GM18507 (cell line): ENCODE results near the gene SALL1.

Experiments
- DNase-seq: peaks from one replicate; pipeline ENCODE4 v3.0.0; 2011; ENCODE audit warnings: low read depth; ENCODE audit not compliant: insufficient read length; ENCODE audit errors: extremely low spot score
- FAIRE-seq: peaks from 2 replicates; lab custom pipeline; 2011; peaks lifted over from hg19 to GRCh38; lab: Jason Lieb, UNC

The SALL1 gene

DNA sequence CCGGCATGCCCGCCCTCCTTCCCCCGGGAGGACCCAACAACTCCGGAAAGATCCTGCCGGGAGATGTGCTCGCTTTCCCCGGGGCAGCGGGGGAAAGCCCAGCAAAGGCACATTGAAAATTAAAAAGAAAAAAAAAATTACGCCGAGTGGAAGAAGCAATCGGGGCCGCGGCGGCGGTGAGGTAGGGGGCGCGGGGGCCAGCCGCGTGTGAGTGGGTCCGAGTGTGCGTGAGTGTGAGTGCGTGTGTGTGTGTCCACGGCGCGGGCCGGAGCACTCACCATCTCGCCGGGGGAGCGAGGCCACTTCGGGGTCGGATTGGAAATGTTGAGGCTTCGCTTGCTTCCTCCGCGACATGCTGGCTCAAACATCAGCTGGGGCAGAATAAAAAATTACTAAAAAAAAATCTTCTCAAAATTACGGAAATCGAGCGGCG is at the start of gene SALL1:
SALL1 (minus strand) TSS at position 383 of the 433 bp plus-strand sequence; CDS start at position 354, 29 bp downstream.
- FAIRE-seq (no peak), DNase-seq (no peak)

DNA sequence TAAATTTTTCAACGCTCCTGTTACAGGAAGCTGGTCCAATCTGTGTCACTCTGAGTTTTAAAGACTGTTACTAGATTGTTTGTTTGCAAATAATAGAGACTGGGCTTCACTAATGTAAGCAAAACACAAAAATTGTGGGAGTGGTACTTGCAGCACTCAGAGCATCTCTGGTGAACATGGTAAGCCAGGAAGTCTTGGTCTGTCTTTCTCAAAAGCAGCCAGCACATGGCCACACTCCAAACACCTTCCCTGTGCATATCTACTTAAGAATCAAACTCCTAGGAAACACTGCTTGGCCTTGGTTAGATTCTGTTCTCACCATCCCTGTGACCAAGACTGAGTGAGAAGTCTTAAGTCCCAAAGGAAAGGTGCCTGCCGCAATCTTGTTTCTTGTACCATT is 49.7 kb upstream of the SALL1 start:
- no peak for DNase-seq
- no peak for FAIRE-seq

- no peak for FAIRE-seq
- no peak for DNase-seq
Observed at GRCh38 chr16:51197953-51198748, 47.1 kb upstream of the SALL1 start.

- FAIRE-seq, result no peak
Observed at GRCh38 chr16:51193879-51194278, 42.8 kb upstream of the SALL1 start.

GRCh38 chr16:51184702-51185433 is 33.8 kb upstream of the SALL1 start:
- DNase-seq (no peak), FAIRE-seq (no peak)

More at GRCh38 chr16:51193879-51194278, 42.8 kb upstream of the SALL1 start:
- DNase-seq, result no peak

DNA sequence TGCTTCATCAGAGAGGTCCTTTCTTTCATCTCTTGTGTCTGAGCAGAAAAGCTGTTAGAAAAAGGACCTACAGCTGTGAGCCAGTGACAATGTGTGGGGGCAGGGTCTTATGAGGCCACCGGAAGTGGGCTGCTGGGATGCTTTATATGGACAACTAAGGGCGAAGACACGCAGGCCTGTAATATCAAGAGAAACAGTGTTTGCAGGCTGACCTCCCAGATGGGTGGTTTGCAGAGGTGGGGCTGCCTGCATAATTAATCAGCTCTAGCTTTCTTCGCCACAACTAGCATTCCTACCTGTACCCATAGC is 30.4 kb upstream of the SALL1 start:
- DNase-seq (no peak), FAIRE-seq (no peak)

- FAIRE-seq, result no peak
Observed at GRCh38 chr16:51180719-51181502, 29.8 kb upstream of the SALL1 start.

DNA sequence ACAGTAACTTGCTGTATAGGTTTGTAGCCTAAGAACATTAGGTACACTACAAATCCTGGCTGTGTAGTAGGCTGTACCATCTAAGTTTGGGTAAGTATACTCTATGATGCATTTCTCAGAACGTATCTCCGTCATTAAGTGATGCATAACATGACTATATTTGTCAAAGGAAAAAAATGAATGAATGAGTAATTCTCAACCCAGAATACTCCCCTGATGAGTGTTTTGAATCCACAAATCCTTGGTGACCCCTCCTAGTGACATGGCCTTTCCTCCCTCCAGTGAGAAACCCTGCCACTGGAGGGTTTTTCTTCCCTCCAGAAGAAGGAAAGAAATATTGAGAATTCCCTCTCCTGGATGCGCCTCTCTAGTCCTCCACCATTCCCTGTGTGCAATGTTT is 24.0 kb upstream of the SALL1 start:
- DNase-seq (no peak), FAIRE-seq (no peak)

More at GRCh38 chr16:51180719-51181502, 29.8 kb upstream of the SALL1 start:
- no peak for DNase-seq

- FAIRE-seq (no peak), DNase-seq (no peak)
Observed at GRCh38 chr16:51172368-51172767, 21.3 kb upstream of the SALL1 start.

DNA sequence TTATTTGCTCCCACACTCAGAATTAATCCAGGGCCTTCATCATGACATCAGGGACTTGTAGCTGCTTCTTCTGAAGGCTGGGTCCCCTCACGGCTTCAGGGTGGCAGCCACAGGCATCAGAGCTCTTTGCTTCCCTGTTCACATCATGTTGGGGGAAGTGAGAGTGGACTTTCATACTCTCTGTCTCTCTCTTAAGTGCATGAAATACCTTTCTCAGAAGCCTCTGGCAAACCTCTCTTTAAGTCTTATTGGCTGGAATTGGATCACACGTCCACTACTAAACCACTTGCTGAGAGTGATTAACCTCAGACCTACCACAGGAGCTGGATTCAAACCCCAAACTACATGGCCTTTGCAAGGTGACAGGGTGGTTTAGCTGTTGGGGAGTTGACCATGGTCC is 17.7 kb upstream of the SALL1 start:
- DNase-seq (no peak), FAIRE-seq (no peak)

- DNase-seq, result no peak
Observed at GRCh38 chr16:51167170-51167895, 16.3 kb upstream of the SALL1 start.

GRCh38 chr16:51166541-51166940 is 15.5 kb upstream of the SALL1 start:
- FAIRE-seq (no peak), DNase-seq (no peak)

More at GRCh38 chr16:51167170-51167895, 16.3 kb upstream of the SALL1 start:
- no peak for FAIRE-seq

DNA sequence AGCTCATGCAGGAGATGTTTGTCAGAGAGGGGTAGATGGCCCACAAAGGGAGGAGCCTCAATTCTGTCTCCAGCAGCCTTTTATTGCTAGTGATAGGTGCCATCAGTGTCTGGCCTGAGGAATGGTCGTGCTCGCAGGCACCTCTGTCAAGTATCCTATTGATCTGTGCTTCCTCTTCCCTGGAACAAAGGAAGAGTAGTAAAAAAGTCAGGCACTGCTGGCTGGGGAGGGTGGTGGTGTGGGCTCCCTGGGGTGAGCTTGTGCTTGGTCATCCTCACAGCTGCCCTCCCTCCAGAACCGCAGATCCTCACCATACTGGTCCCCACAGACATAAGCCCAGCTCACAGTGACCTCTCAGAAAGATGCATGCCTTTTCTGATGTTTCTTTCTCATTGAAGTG is 15.0 kb upstream of the SALL1 start:
- DNase-seq (no peak), FAIRE-seq (no peak)

DNA sequence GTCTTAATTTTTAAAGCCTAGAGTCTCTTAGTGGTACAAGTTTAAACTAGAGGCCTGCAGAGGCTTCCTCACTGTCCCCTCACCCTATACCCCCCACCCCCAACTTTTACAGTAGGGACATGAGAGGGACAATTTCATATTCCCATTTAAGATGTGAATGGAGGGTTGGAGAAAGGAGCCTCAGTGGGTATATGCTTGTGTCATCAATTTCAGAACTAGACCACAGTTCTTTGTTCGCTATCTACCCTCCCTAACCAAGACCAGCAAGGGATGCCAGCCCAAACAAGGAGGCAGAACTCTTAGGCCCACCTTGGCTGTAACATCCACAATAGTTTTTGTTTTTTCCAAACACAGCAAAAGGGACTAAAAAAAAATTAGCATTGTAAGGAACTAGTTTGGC is 14.0 kb upstream of the SALL1 start:
- FAIRE-seq, result no peak
- no peak for DNase-seq

DNA sequence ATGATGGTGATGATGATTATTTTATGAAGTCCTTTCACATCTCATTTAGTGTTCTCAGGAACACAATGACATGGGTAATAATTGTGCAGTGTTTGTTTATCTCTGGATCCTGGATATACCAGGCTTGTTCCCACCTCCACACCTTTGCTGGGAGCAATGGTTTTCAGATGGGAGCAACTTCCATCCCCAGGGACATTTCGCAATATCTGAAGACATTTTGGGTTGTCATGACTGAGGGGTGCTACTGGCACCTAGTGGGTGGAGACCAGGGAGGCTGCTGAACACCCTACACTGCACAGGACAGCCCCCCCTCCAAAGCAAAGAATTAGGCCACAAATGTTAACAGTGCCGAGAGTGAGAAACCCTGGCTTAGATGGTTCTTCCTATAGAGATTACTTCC is 13.5 kb upstream of the SALL1 start:
- FAIRE-seq, result no peak

GRCh38 chr16:51163894-51164566 is 13.0 kb upstream of the SALL1 start:
- no peak for FAIRE-seq

More for the DNA sequence above, 13.5 kb upstream of the SALL1 start:
- no peak for DNase-seq

GRCh38 chr16:51163366-51163765 is 12.3 kb upstream of the SALL1 start:
- FAIRE-seq (no peak), DNase-seq (no peak)

More at GRCh38 chr16:51163894-51164566, 13.0 kb upstream of the SALL1 start:
- DNase-seq, result no peak

DNA sequence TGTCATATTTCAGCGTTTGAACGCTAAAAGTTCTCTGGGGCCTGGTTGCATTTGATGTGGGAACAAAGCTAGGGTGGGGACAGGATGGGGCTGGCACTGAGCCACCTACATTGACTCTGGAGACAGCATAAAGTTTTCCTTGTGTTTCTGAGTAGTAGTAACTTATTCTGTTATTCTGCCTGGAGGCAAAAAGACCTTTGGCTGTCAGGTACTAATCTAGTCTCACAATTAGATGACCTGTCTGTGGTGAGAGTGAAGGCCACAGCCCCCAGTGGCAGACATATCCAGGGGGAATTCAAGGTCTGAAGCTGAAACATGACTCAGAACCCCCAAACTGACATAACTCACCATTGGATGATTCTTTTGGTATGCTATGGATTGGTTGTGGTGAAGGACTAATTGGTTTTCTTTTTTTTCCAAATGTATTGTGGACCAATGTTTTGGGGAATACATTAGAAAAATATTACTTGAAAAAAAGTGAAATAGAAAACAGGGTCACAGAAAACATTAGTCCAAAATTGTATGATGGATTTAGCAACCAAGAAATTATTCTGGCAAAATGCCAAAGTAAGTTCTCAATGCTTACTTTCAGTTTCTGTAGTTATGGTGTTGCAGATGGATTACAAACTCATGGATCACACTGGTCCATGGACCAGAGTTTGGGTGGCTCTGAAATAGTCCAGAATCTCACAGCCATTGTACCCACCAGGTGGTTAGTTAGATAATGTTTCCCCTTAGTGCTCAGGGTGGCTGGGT is 10.5 kb upstream of the SALL1 start:
- no peak for FAIRE-seq
- no peak for DNase-seq
